T-helper 9 cell (primary cell): Measurements from ENCODE around the gene TTC39B.
"Not testable (repeated sequence)": the region's sequence is repeated elsewhere in the genome, so short reads cannot be mapped to it uniquely, and the experiment has no call there.

Source experiments
- DNase-seq: peaks from one replicate; pipeline ENCODE4 v3.0.0-alpha.2; 2020

Gene TTC39B

GRCh38 chr9:15262581-15262980 is 44.4 kb downstream of the TTC39B start:
- DNase-seq = no peak

GRCh38 chr9:15256426-15256825 is 50.6 kb downstream of the TTC39B start:
- DNase-seq = no peak

GRCh38 chr9:15253786-15254185 is 53.2 kb downstream of the TTC39B start:
- DNase-seq = no peak

- DNase-seq = no peak
These were observed 53.8 kb downstream of the TTC39B start for GRCh38 chr9:15253197-15253596.

- DNase-seq = no peak
These were observed 57.0 kb downstream of the TTC39B start for GRCh38 chr9:15249981-15250380.

- DNase-seq = no peak
These were observed 57.8 kb downstream of the TTC39B start for GRCh38 chr9:15249042-15249818.

- DNase-seq = no peak
These were observed 58.4 kb downstream of the TTC39B start for GRCh38 chr9:15248621-15249020.

GRCh38 chr9:15248081-15248480 is 58.9 kb downstream of the TTC39B start:
- DNase-seq = no peak

GRCh38 chr9:15246708-15247107 is 60.3 kb downstream of the TTC39B start:
- no peak for DNase-seq

GRCh38 chr9:15246243-15246642 is 60.8 kb downstream of the TTC39B start:
- DNase-seq = no peak

- no peak for DNase-seq
These were observed 63.0 kb downstream of the TTC39B start for GRCh38 chr9:15244001-15244441.

- DNase-seq = no peak
These were observed 63.9 kb downstream of the TTC39B start for GRCh38 chr9:15243081-15243480.

GRCh38 chr9:15240927-15241326 is 66.1 kb downstream of the TTC39B start:
- DNase-seq = no peak

- no peak for DNase-seq
These were observed 67.2 kb downstream of the TTC39B start for GRCh38 chr9:15239816-15240215.

- DNase-seq = no peak
These were observed 68.4 kb downstream of the TTC39B start for GRCh38 chr9:15238646-15239045.

- no peak for DNase-seq
These were observed 71.4 kb downstream of the TTC39B start for GRCh38 chr9:15235658-15236057.

- DNase-seq = not testable (repeated sequence)
These were observed 73.0 kb downstream of the TTC39B start for GRCh38 chr9:15233941-15234490.

GRCh38 chr9:15232706-15233280 is 74.2 kb downstream of the TTC39B start:
- DNase-seq = not testable (repeated sequence)

- no peak for DNase-seq
These were observed 75.0 kb downstream of the TTC39B start for GRCh38 chr9:15231788-15232635.

- DNase-seq = no peak
These were observed 77.6 kb downstream of the TTC39B start for GRCh38 chr9:15229409-15229808.

- no peak for DNase-seq
These were observed 79.5 kb downstream of the TTC39B start for GRCh38 chr9:15227491-15227890.

GRCh38 chr9:15225564-15226126 is 81.4 kb downstream of the TTC39B start:
- no peak for DNase-seq

GRCh38 chr9:15222313-15222712 is 84.7 kb downstream of the TTC39B start:
- DNase-seq = no peak
